ENCODE results near the gene EMX2.

EMX2 gene

GRCh38 chr10:117551330-117552155 is 9.0 kb downstream of the EMX2 start:
- H3K27ac ChIP-seq: no peak overlapping the region
- no peak for TF ChIP-seq CTCF (conservative IDR thresholded peaks at IDR 0.05)

- no peak for TF ChIP-seq CTCF (conservative IDR thresholded peaks at IDR 0.05)
- H3K27ac ChIP-seq: no peak overlapping the region
Measured at GRCh38 chr10:117552156-117552631, 9.6 kb downstream of the EMX2 start.

- H3K27ac ChIP-seq: no peak overlapping the region
- no peak for TF ChIP-seq CTCF (conservative IDR thresholded peaks at IDR 0.05)
Measured at GRCh38 chr10:117552701-117553141, 10.2 kb downstream of the EMX2 start.

- no peak for TF ChIP-seq CTCF (conservative IDR thresholded peaks at IDR 0.05)
- H3K27ac ChIP-seq: no peak overlapping the region
Measured at GRCh38 chr10:117553142-117553814, 10.7 kb downstream of the EMX2 start.

- no peak overlapping the region for H3K27ac ChIP-seq
- TF ChIP-seq CTCF (conservative IDR thresholded peaks at IDR 0.05): no peak
Measured at GRCh38 chr10:117553815-117554172, 11.2 kb downstream of the EMX2 start.

- no peak overlapping the region for H3K27ac ChIP-seq
- TF ChIP-seq CTCF (conservative IDR thresholded peaks at IDR 0.05): no peak
Measured at GRCh38 chr10:117554241-117554814, 11.8 kb downstream of the EMX2 start.

GRCh38 chr10:117555017-117555416 is 12.5 kb downstream of the EMX2 start:
- no peak overlapping the region for H3K27ac ChIP-seq
- TF ChIP-seq CTCF (conservative IDR thresholded peaks at IDR 0.05): no peak

All from VCaP (cell line).